ENCODE results near the gene FXYD6.

Gene FXYD6

GRCh38 chr11:117841551-117842031, 34.9 kb downstream of the FXYD6 start:
- no peaks in the 10 kb centered on the region for H3K36me3 ChIP-seq (ENCODE audit: control insufficient read depth, insufficient read depth, low read length)
- H3K27me3 ChIP-seq (ENCODE audit: control insufficient read depth, insufficient read depth, low read length), result no peaks in the 10 kb centered on the region; the same call in 1 of the 2 replicates
- H3K27ac ChIP-seq (ENCODE audit: low read depth, low read length), result no peak overlapping the region
- no peaks in the 10 kb centered on the region for H3K9me3 ChIP-seq (ENCODE audit: control insufficient read depth, insufficient read depth, low read depth, low read length)
- H3K9ac ChIP-seq (ENCODE audit: low read length), result no peak overlapping the region
- no peak overlapping the region for H3K4me3 ChIP-seq (ENCODE audit: low read depth, low read length)
- peaks cover 9% of the 10 kb centered on the region; the same call in 1 of the 2 replicates for H3K4me1 ChIP-seq (ENCODE audit: control insufficient read depth, insufficient read depth, low read length)

GRCh38 chr11:117840881-117841550, 35.4 kb downstream of the FXYD6 start:
- no peaks in the 10 kb centered on the region for H3K36me3 ChIP-seq (ENCODE audit: control insufficient read depth, insufficient read depth, low read length)
- H3K27me3 ChIP-seq (ENCODE audit: control insufficient read depth, insufficient read depth, low read length), result no peaks in the 10 kb centered on the region; the same call in 1 of the 2 replicates
- no peak overlapping the region for H3K27ac ChIP-seq (ENCODE audit: low read depth, low read length)
- H3K9ac ChIP-seq (ENCODE audit: low read length), result no peak overlapping the region
- no peaks in the 10 kb centered on the region for H3K9me3 ChIP-seq (ENCODE audit: control insufficient read depth, insufficient read depth, low read depth, low read length)
- H3K4me1 ChIP-seq (ENCODE audit: control insufficient read depth, insufficient read depth, low read length), result peaks cover 9% of the 10 kb centered on the region; the same call in 1 of the 2 replicates
- H3K4me3 ChIP-seq (ENCODE audit: low read depth, low read length), result no peak overlapping the region

GRCh38 chr11:117839936-117840813, 36.3 kb downstream of the FXYD6 start:
- no peaks in the 10 kb centered on the region for H3K36me3 ChIP-seq (ENCODE audit: control insufficient read depth, insufficient read depth, low read length)
- no peaks in the 10 kb centered on the region; the same call in 1 of the 2 replicates for H3K27me3 ChIP-seq (ENCODE audit: control insufficient read depth, insufficient read depth, low read length)
- peaks cover 9% of the 10 kb centered on the region; the same call in 1 of the 2 replicates for H3K4me1 ChIP-seq (ENCODE audit: control insufficient read depth, insufficient read depth, low read length)
- no peaks in the 10 kb centered on the region for H3K9me3 ChIP-seq (ENCODE audit: control insufficient read depth, insufficient read depth, low read depth, low read length)
- H3K27ac ChIP-seq (ENCODE audit: low read depth, low read length), result no peak overlapping the region
- H3K9ac ChIP-seq (ENCODE audit: low read length), result no peak overlapping the region
- no peak overlapping the region for H3K4me3 ChIP-seq (ENCODE audit: low read depth, low read length)

GRCh38 chr11:117839380-117839881, 37.0 kb downstream of the FXYD6 start:
- H3K27me3 ChIP-seq (ENCODE audit: control insufficient read depth, insufficient read depth, low read length), result no peaks in the 10 kb centered on the region; the same call in 1 of the 2 replicates
- H3K4me3 ChIP-seq (ENCODE audit: low read depth, low read length), result no peak overlapping the region
- H3K27ac ChIP-seq (ENCODE audit: low read depth, low read length), result no peak overlapping the region
- H3K36me3 ChIP-seq (ENCODE audit: control insufficient read depth, insufficient read depth, low read length), result no peaks in the 10 kb centered on the region
- no peaks in the 10 kb centered on the region for H3K9me3 ChIP-seq (ENCODE audit: control insufficient read depth, insufficient read depth, low read depth, low read length)
- H3K4me1 ChIP-seq (ENCODE audit: control insufficient read depth, insufficient read depth, low read length), result peaks cover 9% of the 10 kb centered on the region; the same call in 1 of the 2 replicates
- H3K9ac ChIP-seq (ENCODE audit: low read length), result no peak overlapping the region

- no peak overlapping the region for H3K4me3 ChIP-seq (ENCODE audit: low read depth, low read length)
- H3K27me3 ChIP-seq (ENCODE audit: control insufficient read depth, insufficient read depth, low read length), result no peaks in the 10 kb centered on the region; the same call in 1 of the 2 replicates
- peaks cover 9% of the 10 kb centered on the region; the same call in 1 of the 2 replicates for H3K4me1 ChIP-seq (ENCODE audit: control insufficient read depth, insufficient read depth, low read length)
- H3K27ac ChIP-seq (ENCODE audit: low read depth, low read length), result no peak overlapping the region
- H3K36me3 ChIP-seq (ENCODE audit: control insufficient read depth, insufficient read depth, low read length), result no peaks in the 10 kb centered on the region
- H3K9ac ChIP-seq (ENCODE audit: low read length), result no peak overlapping the region
- H3K9me3 ChIP-seq (ENCODE audit: control insufficient read depth, insufficient read depth, low read depth, low read length), result no peaks in the 10 kb centered on the region
Measured at GRCh38 chr11:117838901-117839300, 37.6 kb downstream of the FXYD6 start.

GRCh38 chr11:117837791-117838190, 38.7 kb downstream of the FXYD6 start:
- H3K9me3 ChIP-seq (ENCODE audit: control insufficient read depth, insufficient read depth, low read depth, low read length), result no peaks in the 10 kb centered on the region
- no peak overlapping the region for H3K27ac ChIP-seq (ENCODE audit: low read depth, low read length)
- no peaks in the 10 kb centered on the region for H3K36me3 ChIP-seq (ENCODE audit: control insufficient read depth, insufficient read depth, low read length)
- no peak overlapping the region for H3K4me3 ChIP-seq (ENCODE audit: low read depth, low read length)
- peaks cover 16% of the 10 kb centered on the region for H3K4me1 ChIP-seq (ENCODE audit: control insufficient read depth, insufficient read depth, low read length)
- no peaks in the 10 kb centered on the region; the same call in 1 of the 2 replicates for H3K27me3 ChIP-seq (ENCODE audit: control insufficient read depth, insufficient read depth, low read length)
- H3K9ac ChIP-seq (ENCODE audit: low read length), result peak overlapping the region; percentile 5

GRCh38 chr11:117837070-117837776, 39.2 kb downstream of the FXYD6 start:
- Histone ChIP-seq H3K4me1 (ENCODE audit: control insufficient read depth, insufficient read depth, low read length) (peaks cover 16% of the 10 kb centered on the region), H3K27ac (ENCODE audit: low read depth, low read length) (no peak overlapping the region), H3K36me3 (ENCODE audit: control insufficient read depth, insufficient read depth, low read length) (no peaks in the 10 kb centered on the region), H3K9ac (ENCODE audit: low read length) (no peak overlapping the region), H3K9me3 (ENCODE audit: control insufficient read depth, insufficient read depth, low read depth, low read length) (no peaks in the 10 kb centered on the region), H3K4me3 (ENCODE audit: low read depth, low read length) (no peak overlapping the region), H3K27me3 (ENCODE audit: control insufficient read depth, insufficient read depth, low read length) (no peaks in the 10 kb centered on the region; the same call in 1 of the 2 replicates)

- no peaks in the 10 kb centered on the region; the same call in 1 of the 2 replicates for H3K27me3 ChIP-seq (ENCODE audit: control insufficient read depth, insufficient read depth, low read length)
- no peak overlapping the region for H3K9ac ChIP-seq (ENCODE audit: low read length)
- no peak overlapping the region for H3K27ac ChIP-seq (ENCODE audit: low read depth, low read length)
- H3K9me3 ChIP-seq (ENCODE audit: control insufficient read depth, insufficient read depth, low read depth, low read length), result no peaks in the 10 kb centered on the region
- no peaks in the 10 kb centered on the region for H3K36me3 ChIP-seq (ENCODE audit: control insufficient read depth, insufficient read depth, low read length)
- peaks cover 20% of the 10 kb centered on the region for H3K4me1 ChIP-seq (ENCODE audit: control insufficient read depth, insufficient read depth, low read length)
- no peak overlapping the region for H3K4me3 ChIP-seq (ENCODE audit: low read depth, low read length)
Measured at GRCh38 chr11:117836077-117836960, 40.1 kb downstream of the FXYD6 start.

- no peak overlapping the region for H3K4me3 ChIP-seq (ENCODE audit: low read depth, low read length)
- peaks cover 28% of the 10 kb centered on the region for H3K4me1 ChIP-seq (ENCODE audit: control insufficient read depth, insufficient read depth, low read length)
- no peak overlapping the region for H3K9ac ChIP-seq (ENCODE audit: low read length)
- no peak overlapping the region for H3K27ac ChIP-seq (ENCODE audit: low read depth, low read length)
- no peaks in the 10 kb centered on the region for H3K9me3 ChIP-seq (ENCODE audit: control insufficient read depth, insufficient read depth, low read depth, low read length)
- no peaks in the 10 kb centered on the region; the same call in 1 of the 2 replicates for H3K27me3 ChIP-seq (ENCODE audit: control insufficient read depth, insufficient read depth, low read length)
- H3K36me3 ChIP-seq (ENCODE audit: control insufficient read depth, insufficient read depth, low read length), result no peaks in the 10 kb centered on the region
Measured at GRCh38 chr11:117835576-117835975, 40.9 kb downstream of the FXYD6 start.
